DMS153 treated with DMSO at 0.1 percent for 48 hours (cell line): Measurements from ENCODE around the gene PRR19.
A peak's percentile ranks its signal among the peaks of the same experiment; 100 is the strongest.

Experiments
- DNase-seq: peaks from one replicate; lab custom pipeline; 2025; ENCODE audit not compliant: unreplicated experiment; lab: John Stamatoyannopoulos, UW

The PRR19 gene

DNA sequence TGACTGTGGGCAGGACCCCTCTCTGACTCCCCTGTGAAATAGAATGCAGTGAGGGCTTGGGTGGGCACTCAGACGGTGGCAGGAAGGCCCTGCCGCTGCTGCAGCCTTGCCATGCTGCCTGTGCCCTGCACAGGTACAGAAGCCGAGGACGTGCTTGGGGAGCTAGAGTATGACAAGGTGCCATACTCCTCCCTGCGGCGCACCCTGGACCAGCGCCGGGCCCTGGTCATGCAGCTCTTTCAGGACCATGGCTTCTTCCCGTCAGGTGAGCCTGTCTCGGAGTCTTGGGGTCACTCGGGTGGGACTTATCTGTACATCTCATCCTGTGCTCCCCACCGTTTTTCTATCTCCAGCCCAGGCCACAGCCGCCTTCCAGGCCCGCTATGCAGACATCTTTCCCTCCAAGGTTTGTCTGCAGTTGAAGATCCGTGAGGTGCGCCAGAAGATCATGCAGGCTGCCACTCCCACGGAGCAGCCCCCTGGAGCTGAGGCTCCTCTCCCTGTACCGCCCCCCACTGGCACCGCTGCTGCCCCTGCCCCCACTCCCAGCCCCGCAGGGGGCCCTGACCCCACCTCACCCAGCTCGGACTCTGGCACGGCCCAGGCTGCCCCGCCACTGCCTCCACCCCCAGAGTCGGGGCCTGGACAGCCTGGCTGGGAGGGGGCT, 7.3 kb upstream of the PRR19 start:
- DNase-seq = no peak

DNA sequence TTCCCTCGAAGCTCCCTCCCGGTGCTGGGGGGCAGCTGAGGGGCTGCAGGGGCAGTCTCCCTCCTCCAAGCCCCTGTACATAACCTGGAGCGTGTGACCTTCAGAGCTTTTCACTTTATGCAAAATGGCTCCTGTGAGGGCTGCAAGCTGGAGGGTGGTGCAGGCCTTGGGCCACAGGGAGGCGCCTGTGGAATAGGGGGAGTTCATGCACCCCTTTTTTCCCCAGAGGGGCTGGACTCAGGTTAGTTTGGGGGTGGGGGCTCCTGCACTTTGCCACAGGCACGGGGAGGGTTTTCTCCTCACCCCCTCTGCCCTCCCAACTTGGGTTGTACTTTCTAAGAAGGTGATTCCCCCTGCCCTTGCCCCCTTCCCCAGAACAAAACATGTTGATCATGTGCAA, 6.6 kb upstream of the PRR19 start:
- no peak for DNase-seq

DNA sequence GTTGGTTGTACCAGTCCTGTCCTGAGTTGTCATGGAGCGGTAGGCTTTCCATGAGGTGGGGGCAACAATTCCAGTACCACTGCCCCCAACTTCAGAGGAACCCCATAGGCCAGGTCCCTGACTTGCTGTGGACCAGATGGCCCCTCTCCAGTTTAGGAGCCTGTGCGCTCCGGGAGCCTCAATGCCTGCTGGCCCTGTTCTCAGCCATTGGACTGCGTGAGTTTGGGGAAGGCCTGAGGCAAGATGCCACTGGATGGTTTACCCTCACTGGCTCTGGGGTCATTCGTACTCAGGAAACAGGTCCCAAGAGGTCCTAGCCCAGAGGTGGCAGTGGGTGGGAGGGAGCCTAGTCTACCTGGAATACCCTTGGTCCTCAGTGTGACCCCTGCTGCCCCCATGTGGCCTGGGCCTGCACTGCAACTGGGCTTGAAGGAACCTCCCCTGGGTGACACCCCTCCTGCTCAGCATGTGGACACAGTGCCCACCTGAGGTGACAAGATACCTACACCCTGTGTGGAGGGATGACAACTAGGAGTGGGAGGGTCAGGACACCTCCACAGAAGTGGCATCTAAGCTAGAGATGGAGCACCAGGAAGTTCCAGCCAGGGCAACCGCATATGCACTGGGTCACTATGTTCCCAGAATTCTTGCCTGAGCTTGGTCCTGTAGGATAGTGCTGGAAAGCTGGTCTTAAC, 6.0 kb upstream of the PRR19 start:
- peak; percentile 29 for DNase-seq

DNA sequence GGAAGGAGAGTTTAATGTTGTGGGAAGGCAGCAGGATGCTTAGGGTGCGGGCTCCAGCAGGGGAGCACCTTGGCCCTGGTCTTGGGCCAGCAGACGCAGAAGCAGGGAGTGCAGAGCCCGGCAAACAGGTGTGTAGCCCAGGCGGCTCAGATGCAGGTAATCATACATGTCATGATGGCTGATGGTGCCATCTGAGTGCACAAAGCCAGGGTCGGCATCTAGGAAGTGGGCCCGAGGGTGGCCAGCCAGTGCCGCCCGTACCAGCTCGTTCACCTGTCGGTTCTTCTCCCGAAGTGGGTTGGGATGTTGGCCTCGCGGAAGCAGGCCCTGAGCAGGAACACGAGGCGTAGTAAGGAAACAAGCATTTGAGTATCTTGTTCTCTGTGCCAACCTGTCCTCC, 4.9 kb upstream of the PRR19 start:
- no peak for DNase-seq

DNA sequence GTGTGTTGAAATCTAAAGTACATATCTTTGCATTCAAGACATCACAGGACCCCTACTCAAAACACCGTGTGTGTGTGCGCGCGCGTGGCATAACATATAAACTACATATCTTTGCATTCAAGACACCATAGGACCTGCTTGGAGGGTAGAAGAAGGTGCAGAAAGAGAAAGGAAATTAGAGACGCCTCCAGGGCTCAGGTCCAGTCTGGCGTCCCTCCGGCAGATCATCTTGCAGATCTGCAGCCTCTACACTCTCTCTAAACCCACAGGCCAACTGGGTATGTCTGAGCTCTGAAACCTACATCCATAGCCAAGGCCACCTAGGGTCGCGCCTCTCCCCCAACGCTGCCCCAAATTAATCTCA, 1.2 kb downstream of the PRR19 start:
- DNase-seq = no peak

DNA sequence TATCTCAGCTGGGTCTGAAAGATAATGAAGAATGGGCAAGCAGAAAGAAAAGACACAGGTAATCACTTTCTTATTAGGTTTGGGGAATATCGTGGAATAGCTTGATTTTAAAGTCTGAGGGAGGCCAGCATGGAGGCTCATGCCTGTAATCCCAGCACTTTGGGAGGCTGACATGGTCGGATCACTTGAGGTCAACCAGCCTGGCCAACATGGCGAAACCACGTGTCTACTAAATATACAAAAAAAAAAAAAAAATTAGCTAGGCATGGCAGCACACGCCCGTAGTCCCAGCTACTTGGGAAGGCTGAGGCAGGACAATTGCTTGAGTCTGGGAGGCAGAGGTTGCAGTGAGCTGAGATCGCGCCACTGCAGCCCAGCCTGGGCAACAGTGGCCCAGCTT, 1.9 kb downstream of the PRR19 start:
- DNase-seq = no peak

DNA sequence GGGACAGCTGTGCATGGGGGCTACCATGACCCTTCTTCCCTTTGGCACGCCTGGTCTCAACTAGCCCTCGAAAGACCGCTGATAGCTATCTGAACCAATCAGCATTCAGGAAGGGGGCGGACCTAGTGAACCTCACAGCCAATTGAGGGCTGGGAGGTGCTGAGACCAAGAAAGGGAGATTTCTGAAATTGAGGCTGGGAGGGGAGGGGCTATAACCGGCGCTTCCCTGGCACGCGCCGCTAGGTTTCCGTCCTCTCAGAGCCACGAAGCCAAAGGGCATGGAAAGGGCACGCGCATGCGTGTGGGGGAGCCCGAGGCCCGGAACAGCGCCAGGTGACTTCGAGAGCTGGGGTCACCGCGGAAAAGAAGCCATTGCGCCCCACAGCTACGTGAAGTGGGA, 4.7 kb downstream of the PRR19 start:
- DNase-seq = no peak

DNA sequence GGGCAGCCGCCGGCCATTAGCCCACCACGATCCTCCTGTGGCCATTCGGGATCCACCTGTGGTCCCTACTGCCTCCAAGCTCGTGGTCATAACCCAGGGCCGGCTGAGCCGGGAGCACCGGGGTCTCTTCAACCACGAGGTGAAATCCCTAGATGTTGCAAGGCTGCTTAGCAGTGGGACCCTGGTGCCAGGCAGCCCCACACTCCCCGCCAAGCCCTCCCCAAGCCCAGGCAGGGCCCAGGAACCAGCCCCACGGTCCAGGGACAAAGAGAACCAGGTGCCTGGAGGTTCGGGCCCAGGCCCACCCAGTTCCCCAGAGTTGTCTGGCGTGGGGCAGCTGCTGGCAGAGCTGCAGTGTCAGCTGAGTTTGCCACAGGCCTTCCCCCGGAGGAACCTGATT, 7.8 kb downstream of the PRR19 start:
- DNase-seq = no peak

DNA sequence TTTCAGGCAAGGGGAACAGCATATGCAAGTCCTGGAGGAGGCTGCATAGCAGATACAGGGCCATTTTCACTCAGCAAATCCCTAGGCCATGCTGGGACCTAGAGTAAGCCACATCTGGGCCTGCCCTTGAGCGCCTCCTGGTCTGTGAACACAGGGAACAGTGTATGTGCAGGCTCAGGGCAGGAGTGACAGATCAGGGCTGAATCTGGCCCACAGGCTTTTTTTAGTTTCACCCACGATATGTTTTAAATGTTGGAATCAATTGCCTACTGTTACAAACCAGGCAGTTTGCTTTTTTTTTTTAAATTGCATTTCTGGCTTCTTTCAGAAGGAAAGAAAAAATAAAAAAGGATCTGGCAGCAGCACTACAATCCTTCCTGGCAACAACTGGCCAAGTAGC, 9.7 kb downstream of the PRR19 start:
- DNase-seq = no peak

DNA sequence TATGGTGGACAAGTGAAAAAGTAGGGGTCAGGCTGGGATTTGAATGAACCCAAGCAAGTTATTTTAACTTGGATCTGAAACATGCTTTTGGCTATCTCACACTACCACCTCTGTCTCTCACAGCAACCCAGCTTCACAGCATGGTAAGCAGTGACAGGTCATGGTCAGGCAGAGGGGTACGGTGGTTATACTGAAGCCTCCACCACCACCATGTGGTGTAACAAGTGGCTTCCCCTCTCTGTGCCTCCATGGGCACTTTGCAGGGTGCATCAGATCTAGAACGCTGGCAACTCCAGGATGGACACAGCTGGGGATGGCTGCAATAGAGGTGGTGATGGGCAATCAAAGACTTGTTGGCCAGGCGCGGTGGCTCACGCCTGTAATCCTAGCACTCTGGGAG, 10.4 kb downstream of the PRR19 start:
- no peak for DNase-seq

DNA sequence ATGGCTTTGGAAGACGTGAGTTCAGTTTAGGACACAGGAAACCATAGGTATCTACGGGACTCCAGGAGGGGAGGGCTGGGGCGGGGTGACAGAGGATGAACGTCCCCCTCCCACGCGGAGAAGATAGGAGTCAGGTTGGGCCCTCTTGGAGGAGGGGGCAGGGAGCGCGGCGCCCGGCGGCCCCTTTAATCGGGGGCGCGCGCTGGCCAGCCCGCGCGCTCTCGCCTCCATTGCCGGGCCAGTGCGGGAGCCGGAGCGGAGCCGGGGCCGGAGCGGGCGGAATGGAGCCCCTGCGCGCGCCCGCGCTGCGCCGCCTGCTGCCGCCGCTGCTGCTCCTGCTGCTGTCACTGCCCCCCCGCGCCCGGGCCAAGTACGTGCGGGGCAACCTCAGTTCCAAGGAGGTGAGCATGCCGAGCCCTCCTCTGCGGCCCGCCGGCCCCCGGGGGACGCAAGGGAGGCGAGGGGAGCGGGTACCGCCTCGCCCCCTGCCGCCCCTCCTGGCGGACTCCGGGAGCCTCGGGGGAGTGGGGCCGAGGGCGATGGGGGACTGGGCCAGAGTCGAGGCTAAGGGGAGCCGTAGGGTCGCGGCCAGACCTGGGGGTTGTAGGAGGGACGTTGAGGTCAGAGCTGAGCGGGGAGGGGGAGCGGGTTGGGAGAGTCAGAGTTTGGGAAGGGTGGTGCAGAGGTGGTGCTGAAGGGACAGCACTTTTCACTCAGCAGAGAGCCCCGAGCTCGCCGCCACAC, 11.3 kb downstream of the PRR19 start, which contains the start of gene TMEM145:
TSS of gene TMEM145 (plus strand) at position 214 of the 744 bp plus-strand sequence. CDS start at position 282, 68 bp downstream.
- DNase-seq = peak; percentile 20

DNA sequence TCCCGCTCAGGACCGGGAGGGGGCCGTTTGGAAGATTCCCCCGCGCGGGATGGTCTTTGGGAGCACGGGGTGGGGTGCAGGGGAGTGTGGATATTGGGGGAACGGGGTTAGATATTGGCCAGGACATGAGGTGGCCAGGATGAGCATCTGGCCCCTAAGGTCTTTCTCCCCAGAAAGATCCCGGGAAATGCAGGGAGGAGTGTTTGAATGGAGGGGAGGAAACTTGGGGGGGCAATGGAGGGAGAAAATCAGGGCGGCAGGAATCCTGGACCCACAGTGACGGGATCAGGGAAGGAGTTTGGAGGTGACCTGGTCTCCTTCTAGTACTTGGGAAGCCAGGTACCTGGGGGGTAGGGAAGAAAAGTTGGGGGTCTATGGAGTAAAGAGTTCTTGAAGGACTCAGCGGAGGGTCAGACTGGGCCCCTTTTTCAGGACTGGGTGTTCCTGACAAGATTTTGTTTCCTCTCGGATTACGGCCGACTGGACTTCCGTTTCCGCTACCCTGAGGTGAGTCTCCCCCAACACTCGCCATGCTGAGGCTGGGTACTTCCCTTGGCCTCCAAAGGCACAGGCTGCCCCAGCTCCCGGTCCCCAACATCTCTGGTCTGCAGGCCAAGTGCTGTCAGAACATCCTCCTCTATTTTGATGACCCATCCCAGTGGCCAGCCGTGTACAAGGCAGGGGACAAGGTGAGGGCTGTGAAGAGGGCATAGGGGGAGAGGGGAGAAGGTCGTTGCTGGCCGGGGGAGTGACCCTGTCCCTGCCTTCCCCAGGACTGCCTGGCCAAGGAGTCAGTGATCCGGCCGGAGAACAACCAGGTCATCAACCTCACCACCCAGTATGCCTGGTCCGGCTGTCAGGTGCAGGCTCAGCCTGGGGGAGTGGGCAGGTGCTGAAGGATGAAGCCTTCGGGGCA, 12.2 kb downstream of the PRR19 start:
- DNase-seq = no peak

DNA sequence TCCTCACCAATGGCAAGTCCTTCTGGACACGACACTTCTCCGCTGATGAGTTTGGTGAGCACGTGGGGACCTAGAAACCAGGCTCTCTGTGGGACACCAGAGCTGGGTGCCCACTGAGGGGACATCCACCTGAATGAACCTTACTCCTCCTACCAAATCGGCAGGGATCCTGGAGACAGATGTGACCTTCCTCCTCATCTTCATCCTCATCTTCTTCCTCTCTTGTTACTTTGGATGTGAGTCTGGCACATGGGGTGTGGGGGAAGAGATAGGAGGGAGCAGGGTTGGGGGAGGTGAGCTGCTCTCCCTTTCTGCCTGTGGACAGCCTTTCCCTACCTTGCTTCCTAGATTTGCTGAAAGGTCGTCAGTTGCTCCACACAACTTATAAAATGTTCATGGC, 13.1 kb downstream of the PRR19 start:
- no peak for DNase-seq

DNA sequence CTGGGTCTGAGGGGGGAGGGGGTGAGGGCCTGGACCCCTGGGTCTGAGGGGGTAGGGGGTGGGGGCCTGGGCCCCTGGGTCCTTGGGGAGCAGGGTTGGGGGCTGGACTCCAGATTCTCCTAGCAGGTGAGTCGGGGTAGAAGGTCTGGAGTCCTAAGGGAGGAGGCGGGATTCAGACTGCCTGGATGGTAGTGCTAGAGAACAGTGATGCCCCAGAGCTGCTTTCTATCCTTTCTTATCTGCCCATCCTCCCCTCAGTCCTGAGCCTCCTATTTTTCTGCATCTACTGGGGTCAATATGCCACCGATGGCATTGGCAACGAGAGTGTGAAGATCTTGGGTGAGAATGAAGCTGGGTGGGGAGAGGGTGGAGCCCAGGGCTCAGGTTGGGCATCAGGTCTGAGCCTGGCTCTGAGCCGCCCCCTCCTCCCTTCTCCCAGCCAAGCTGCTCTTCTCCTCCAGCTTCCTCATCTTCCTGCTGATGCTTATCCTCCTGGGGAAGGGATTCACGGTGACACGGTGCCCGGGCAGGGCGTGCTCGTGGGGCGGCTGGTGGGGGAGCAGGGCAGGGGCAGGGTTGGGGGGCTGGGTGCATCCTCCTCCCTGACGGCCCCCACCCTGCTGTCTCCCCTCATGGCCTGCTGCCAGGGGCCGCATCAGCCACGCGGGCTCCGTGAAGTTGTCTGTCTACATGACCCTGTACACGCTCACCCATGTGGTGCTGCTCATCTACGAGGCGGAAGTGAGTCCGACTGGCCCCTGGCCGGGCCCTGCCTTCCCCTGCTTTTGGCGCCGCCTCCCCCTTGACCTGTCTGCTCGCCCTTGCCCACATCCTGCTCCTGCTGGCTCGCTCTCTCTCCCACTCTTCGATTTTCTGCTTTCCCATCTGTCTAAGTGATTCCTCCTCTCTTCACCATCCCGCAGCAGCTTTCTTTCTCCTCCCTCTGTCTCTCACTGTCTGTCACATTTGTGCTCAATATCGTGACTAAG, 14.6 kb downstream of the PRR19 start:
- peak; percentile 58 for DNase-seq

DNA sequence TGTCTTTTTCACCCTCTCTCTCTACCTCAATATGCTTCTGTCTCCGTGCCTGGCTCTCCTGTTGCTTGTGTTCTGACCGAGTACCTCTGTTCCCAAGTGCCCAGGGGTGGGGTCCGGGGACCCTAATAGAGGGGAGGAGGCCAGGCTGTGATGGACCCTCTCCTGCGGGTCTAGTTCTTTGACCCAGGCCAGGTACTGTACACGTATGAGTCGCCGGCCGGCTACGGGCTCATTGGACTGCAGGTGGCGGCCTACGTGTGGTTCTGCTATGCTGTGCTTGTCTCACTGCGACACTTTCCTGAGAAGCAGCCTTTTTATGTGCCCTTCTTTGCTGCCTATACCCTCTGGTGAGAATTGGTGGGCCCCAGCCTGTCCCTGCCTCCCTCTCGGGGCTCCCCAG, 15.6 kb downstream of the PRR19 start:
- DNase-seq = no peak

DNA sequence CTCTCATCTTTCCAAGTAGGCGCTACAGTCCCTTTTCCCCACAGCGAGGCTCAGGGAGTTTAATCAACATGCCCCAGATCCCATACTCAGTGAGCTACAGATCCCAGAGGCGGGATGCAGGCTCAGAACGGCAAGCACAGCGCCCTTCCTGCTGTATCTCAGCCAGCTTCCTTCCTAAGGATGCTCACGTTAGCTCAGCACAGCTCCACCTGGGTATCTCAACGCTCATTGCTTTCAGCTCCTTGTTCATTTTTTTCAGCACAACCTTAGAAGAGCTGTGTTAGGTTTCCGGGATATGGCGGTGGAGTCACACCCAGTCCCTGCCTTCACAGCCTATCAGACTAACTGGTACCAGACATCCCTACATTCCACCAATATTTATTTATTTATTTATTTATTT, 20.4 kb downstream of the PRR19 start:
- DNase-seq = no peak

DNA sequence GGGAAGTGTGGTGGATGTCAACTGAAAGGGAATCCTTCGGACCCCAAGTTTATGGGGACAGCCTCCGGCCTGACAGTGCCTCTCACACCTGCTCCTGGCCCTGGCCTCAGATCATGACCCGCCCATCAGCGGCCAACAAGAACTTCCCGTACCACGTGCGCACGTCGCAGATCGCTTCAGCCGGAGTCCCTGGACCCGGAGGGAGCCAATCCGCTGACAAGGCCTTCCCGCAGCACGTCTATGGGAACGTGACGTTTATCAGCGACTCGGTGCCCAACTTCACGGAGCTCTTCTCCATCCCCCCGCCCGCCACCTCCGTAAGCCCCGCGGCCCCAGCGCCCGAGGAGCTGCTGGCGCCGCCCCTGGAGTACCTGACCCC, 21.5 kb downstream of the PRR19 start:
- no peak for DNase-seq

DNA sequence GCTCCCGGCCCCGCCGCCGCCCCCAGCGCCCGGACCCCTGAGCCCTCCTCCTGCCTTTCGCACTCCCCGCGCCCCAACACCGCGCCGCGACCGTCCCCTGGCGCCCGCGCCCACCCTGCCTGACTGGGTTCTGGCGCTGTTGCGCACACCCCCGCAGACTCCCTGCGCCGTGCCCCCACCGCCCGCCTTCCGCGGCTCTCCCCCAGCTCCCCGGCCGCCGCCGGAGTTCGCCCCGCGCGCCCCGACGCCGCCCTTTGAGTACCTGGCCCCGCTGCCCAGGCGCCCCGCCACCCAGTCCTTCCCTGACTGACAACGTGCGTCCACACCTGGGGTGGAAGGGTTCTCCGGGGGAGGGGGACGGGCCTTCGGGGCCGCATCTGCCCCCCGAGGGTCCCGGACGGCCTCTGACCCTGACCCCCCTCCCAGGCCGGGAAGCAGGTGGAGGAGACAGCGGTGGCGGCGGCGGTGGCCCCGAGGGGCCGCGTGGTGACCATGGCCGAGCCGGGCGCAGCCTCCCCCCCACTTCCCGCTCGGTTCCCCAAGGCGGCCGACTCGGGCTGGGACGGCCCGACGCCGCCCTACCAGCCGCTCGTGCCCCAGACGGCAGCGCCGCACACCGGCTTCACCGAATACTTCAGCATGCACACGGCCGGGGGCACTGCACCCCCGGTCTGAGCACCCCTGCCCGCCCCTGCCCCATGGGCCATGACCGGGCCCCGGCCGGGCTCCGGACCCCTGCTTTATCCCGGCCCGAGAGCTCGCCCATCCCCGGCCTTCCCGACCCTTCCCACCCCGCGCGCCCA, 22.1 kb downstream of the PRR19 start:
- no peak for DNase-seq

DNA sequence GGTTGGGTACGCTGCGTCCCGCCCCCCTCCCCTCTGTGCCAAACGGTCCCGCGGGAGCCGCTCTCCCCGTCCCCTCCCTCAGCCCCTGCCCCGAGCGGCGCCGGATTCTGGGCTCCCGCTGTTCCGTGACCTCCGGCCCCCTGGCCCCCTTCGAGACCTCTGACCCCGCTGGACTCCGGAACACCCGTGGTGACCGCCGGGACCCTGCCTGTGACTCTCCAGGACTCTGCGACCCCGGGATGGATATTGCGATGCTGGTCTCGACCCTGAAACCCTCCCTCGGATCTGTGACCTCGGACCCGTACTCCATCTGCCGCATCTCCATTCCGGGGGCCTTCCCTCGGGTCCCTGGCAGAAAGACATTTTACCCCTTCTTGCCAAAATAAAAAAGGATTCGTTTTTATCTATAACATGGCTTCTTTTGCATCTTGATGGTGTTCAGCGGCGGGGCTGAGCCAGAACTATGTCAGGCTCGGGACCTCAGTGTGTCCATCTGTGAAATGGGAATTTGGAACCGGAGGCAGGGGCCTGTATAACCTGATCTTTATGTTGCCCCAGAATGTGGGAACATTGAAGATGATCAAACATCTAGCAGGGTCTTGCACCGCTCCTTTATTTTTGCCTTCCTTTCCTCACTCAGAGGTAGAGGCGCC, 22.8 kb downstream of the PRR19 start:
- DNase-seq = no peak
